Subcutaneous abdominal adipose tissue (tissue), 5 donors: ENCODE data around the gene MBD4.

Experiments
- H3K27ac ChIP-seq: one replicate; pipeline ENCODE4 v1.7.0; 2013; ENCODE audit warnings: low read depth, mild to moderate bottlenecking, inconsistent platforms, low read length, moderate library complexity
- H3K27me3 ChIP-seq, 5 donors: one replicate each; pipeline ENCODE4 v1.7.0; 2013; ENCODE audit warnings: low read length in 5 of 5, inconsistent platforms in 1 of 5; ENCODE audit not compliant: control insufficient read depth in 5 of 5, insufficient read depth in 4 of 5
- H3K36me3 ChIP-seq, 5 donors: one replicate each; pipeline ENCODE4 v1.7.0; 2013; ENCODE audit warnings: low read length in 5 of 5; ENCODE audit not compliant: control insufficient read depth in 5 of 5, insufficient read depth in 5 of 5
- H3K4me1 ChIP-seq, 5 donors: one replicate each; pipeline ENCODE4 v1.7.0; 2013; ENCODE audit warnings: low read length in 5 of 5, mild to moderate bottlenecking in 3 of 5, moderate library complexity in 1 of 5; ENCODE audit not compliant: control insufficient read depth in 5 of 5, insufficient read depth in 5 of 5
- H3K4me3 ChIP-seq, 5 donors: one replicate each; pipeline ENCODE4 v1.7.0; 2013; ENCODE audit warnings: low read length in 5 of 5, low read depth in 1 of 5
- H3K9ac ChIP-seq, 5 donors: one replicate each; pipeline ENCODE4 v1.7.0; 2013; ENCODE audit warnings: low read length in 5 of 5, mild to moderate bottlenecking in 4 of 5, moderate library complexity in 3 of 5
- H3K9me3 ChIP-seq, 5 donors: one replicate each; pipeline ENCODE4 v1.7.0; 2013; ENCODE audit warnings: low read length in 5 of 5; ENCODE audit not compliant: control insufficient read depth in 5 of 5
- donor health status: healthy.
- donor health status: healthy.
- donor health status: healthy.
- donor health status: healthy.
- donor health status: healthy.

MBD4 gene

DNA sequence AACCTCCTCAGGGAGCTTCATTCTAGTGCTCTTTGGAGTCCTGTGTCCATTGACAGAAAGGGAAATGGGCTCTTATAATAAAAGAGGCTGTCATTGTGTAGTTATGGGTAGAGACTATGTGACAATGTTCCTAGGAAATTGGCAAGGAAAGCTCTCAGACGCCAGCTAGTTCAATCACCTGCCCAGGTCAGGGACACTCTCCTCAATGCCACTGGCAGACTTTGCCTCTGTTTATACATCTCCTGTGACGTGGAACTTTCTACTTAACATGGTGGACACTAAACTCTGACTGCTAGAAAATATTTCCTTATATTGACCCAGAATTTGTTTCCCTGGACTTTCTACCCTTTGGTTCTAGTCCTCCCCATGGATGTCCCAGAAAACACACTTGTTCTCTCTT, 14.1 kb downstream of the MBD4 start:
- peaks cover 0 to 11% (median 0%) of the 10 kb centered on the region in 5 donors for H3K36me3 ChIP-seq
- H3K27me3 ChIP-seq: no peaks in the 10 kb centered on the region
- peaks cover 0 to 19% (median 14%) of the 10 kb centered on the region in 5 donors for H3K4me1 ChIP-seq
- H3K9ac ChIP-seq: no peak overlapping the region
- H3K27ac ChIP-seq: no peak overlapping the region
- H3K4me3 ChIP-seq: no peak overlapping the region
- no peaks in the 10 kb centered on the region for H3K9me3 ChIP-seq

DNA sequence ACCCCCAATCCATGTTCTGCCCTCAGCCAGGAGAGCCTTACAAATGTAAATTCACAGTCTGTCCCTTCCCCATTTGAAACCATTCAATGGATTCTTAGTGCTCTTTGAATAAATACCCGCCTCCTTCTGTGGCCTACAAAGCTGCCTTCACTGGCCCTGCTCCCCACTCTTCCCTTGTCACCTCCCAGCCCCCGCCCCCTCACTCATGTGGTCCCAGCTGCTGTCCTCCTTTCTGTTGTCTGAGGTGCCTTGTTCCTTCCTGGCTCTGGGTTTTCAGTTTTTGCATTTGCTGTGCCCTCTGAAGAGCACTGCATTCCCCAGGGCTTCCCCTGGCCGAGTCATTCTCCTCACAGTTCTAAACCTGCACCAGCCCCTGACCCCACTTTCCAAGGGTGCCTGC, 14.5 kb downstream of the MBD4 start:
- no peak overlapping the region for H3K4me3 ChIP-seq
- no peaks in the 10 kb centered on the region for H3K9me3 ChIP-seq
- no peak overlapping the region for H3K27ac ChIP-seq
- H3K9ac ChIP-seq: no peak overlapping the region
- H3K4me1 ChIP-seq: peaks cover 0 to 19% (median 14%) of the 10 kb centered on the region in 5 donors
- peaks cover 0 to 6% (median 0%) of the 10 kb centered on the region in 5 donors for H3K36me3 ChIP-seq
- no peaks in the 10 kb centered on the region for H3K27me3 ChIP-seq

DNA sequence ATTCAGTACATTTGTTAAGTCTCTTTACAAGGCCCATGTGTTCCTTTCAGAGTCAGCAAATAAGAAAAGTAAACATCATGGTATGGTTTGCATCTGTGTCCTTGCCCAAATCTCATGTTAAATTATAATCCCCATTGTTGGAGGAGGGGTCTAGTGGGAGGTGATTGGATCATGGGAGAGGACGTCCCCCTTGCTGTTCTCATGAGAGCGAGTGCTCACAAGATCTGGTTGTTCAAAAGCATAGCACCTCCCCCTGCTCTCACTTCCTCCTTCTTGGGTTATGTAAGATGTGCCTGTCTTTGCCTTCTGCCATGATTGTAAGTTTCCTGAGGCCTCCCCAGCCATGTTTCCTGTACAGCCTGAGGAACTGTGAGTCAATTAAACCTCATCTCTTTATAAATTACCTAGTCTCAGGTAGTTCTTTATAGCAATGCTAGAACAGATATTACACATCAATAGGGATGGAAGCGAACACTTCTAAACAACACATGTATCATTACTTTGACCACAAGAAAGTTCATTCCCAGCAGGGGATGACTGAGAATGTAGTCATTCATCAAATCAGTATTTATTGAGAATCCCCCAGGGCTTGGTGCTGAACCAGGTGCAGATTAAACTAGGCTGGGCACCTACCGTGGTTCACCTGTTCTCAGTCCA, 15.4 kb downstream of the MBD4 start:
- no peaks in the 10 kb centered on the region for H3K9me3 ChIP-seq
- H3K27ac ChIP-seq: no peak overlapping the region
- peaks cover 0 to 19% (median 14%) of the 10 kb centered on the region in 5 donors for H3K4me1 ChIP-seq
- H3K27me3 ChIP-seq: no peaks in the 10 kb centered on the region
- no peaks in the 10 kb centered on the region for H3K36me3 ChIP-seq
- no peak overlapping the region for H3K4me3 ChIP-seq
- H3K9ac ChIP-seq: no peak overlapping the region

DNA sequence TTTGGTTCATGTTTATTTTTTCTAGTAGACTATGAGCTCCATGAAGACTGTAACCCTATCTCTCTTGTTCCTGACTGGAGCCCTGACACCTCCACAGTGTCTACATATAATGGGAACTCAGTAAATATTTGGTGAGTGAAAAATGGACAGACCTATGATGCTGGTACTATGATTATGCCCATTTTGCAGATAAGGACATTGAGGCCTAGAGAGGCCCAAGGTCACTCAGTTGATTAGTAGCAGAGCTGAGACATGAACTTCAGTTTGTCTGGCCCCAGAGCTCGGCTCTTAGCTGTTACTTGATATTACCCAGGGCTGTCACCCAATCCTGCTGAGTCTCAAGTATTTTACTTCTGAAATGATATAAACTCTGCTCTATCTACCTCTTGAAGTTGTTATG, 16.9 kb downstream of the MBD4 start:
- Histone ChIP-seq H3K27me3 (no peaks in the 10 kb centered on the region), H3K9ac (no peak overlapping the region), H3K27ac (no peak overlapping the region), H3K4me3 (no peak overlapping the region), H3K9me3 (no peaks in the 10 kb centered on the region), H3K36me3 (no peaks in the 10 kb centered on the region), H3K4me1 (peaks cover 0 to 18% (median 13%) of the 10 kb centered on the region in 5 donors)

DNA sequence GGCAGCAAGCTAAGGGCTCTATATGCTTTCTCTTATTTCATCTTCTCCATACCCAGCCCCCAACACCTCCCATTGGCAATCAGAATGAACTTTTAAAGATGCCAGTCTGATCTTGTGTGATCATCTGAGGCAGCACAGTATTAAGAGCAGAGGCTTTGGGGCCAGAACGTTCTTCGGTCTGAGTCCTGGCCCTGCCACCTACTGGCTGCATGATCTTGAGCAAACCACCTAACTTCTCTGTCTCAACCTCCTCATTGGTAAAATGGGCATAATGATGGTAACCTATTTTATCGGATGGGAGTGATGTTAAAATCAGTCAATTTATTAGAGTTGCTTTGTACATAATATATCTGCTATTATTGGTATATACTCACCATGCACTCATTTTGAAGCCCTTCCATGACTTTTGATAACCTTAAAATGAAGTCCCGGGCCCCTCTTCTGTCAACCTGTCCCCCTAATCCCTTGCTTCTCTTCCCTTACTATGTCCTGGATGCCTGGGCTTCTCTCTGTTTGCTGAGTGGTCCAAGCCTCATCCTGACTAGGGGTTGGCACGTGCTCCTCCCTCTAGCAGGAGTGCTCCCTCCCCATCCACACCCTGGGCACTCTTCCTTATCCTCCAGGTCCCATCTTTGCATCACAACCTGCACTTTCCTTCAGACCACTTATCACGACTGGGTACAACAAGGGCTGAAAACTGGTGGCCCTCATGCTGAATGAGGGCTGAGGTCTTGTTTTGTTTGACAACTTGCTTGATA, 17.6 kb downstream of the MBD4 start:
- no peak overlapping the region for H3K9ac ChIP-seq
- no peaks in the 10 kb centered on the region for H3K27me3 ChIP-seq
- H3K9me3 ChIP-seq: no peaks in the 10 kb centered on the region
- H3K4me1 ChIP-seq: peaks cover 0 to 18% (median 16%) of the 10 kb centered on the region in 5 donors
- H3K36me3 ChIP-seq: no peaks in the 10 kb centered on the region
- no peak overlapping the region for H3K4me3 ChIP-seq
- H3K27ac ChIP-seq: no peak overlapping the region

DNA sequence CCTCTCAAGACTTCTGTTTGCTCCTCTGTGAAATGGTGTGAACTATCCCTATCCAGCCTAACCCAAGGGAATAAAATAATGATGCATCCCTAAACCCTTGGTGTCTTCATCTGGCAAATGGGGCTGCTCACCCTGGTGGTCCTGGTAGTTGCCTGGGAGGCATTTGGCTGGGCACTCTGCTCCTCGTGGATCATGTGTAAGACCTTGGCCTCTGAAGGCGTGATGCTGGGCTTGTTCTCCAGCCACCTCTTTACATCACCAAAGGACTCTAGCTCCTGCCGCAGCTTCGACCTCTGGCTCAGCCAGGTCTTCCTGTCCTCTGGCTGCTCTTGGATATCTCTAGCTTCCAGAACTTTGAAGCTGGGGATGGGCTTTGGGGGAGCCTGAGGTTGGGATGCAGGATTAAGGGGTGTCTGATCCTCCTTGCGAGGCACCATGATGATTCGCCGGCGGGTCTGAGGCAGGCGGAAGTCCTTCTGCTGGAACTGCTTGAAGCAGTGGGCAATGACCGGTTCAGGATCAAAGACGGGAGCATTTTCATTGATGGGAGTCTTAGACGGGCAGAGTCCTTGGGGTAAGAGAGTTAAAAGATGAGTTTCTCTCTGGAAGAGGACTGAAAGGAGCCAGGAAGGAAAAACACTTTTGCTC, 18.4 kb downstream of the MBD4 start:
- no peaks in the 10 kb centered on the region for H3K27me3 ChIP-seq
- H3K4me3 ChIP-seq: no peak overlapping the region
- no peaks in the 10 kb centered on the region for H3K36me3 ChIP-seq
- no peaks in the 10 kb centered on the region for H3K9me3 ChIP-seq
- peaks cover 0 to 18% (median 16%) of the 10 kb centered on the region in 5 donors for H3K4me1 ChIP-seq
- no peak overlapping the region for H3K27ac ChIP-seq
- H3K9ac ChIP-seq: no peak overlapping the region

DNA sequence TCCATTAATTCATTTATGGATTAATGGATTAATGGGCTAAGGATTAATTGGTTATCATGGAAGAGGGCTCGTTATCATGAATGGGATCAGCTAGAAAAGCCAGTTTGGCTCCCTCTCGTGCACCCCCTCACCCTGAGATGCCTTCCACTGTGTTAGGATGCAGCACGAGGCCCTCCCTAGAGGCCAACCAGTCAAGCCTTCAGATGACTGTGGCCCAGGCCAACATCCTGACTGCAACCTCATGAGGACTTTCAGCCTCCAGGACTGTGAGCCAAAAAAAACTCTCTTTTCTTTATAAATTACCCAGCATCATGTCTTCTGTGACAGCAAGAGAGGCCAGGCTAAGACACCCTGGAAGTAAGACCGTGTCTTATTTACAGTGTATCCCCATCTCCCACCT, 20.3 kb downstream of the MBD4 start:
- Histone ChIP-seq H3K27me3 (no peaks in the 10 kb centered on the region), H3K4me3 (no peak overlapping the region), H3K4me1 (peaks cover 0 to 18% (median 16%) of the 10 kb centered on the region in 5 donors), H3K27ac (no peak overlapping the region), H3K9me3 (no peaks in the 10 kb centered on the region), H3K36me3 (no peaks in the 10 kb centered on the region), H3K9ac (no peak overlapping the region)

DNA sequence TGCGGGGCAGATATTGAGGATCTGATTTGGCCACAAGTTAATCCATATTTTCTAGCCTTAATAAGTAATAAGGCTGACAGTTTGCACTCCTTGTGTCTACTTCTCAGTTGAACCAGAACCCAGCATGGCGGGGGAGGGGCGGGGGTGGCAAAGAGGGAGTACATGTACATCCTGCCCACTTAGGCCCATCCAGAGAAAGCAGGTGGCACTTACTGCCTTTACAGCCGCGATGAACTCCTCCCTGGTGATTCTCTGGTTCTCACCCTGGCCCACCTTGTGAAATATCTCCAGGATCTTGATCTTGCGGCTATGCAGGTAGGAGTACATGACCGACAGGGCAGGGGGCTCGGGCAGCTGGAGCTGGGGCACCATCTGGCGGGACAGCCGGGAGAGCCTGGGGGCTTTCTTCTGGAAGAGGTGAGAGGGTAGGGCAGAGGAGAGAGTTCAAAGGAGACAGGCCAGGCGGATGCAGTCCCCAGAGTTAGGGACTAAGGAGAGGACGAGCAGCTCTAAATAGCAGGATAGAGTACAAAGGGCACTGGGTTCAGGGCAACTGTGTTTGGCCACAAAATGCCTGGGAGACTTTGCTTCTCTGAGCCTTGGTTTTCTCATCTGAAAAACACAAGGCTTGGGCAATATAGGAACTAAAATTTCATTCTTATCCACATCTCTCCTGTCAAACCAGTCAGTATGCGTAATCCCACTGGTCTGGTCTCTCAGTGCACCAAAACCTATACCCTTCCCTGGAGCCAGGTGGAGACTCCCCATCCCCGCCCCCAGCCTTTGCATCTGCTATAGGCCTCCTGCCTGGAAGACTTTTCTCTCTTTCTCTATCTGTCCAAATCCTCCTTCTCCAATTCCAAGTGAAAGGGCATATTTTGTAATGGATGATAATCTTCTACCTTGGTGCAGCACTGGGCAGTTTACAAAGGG, 21.4 kb downstream of the MBD4 start:
- H3K36me3 ChIP-seq: no peaks in the 10 kb centered on the region
- peak overlapping the region; percentile 14 for H3K27ac ChIP-seq
- peaks cover 0 to 18% (median 16%) of the 10 kb centered on the region in 5 donors for H3K4me1 ChIP-seq
- H3K9ac ChIP-seq: no peak overlapping the region
- peak overlapping the region in 1 of 5 donors; percentile 3 for H3K4me3 ChIP-seq
- H3K9me3 ChIP-seq: no peaks in the 10 kb centered on the region
- no peaks in the 10 kb centered on the region for H3K27me3 ChIP-seq

DNA sequence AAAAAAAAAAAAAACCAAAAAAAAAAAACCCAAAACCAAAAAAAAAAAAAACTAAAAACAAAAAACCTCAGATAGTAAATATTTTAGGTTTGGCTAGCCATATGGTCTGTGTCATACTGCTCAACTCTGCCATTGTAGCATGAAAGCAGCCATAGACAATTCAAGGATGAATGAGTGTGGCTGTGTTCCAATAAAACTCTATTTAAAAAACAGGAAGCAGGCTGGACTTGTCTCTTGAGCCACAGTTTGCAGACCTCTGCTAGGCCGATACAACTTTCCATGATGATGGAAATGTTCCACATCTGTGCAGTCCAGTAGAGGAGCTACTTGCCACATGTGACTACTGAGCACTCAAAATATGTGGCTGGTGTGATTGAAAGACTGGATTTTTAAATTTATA, 22.4 kb downstream of the MBD4 start:
- H3K27ac ChIP-seq: no peak overlapping the region
- no peaks in the 10 kb centered on the region for H3K27me3 ChIP-seq
- no peaks in the 10 kb centered on the region for H3K9me3 ChIP-seq

More for the DNA sequence above, 22.4 kb downstream of the MBD4 start:
- H3K9ac ChIP-seq: no peak overlapping the region
- H3K4me3 ChIP-seq: no peak overlapping the region
- peaks cover 0 to 19% (median 17%) of the 10 kb centered on the region in 5 donors for H3K4me1 ChIP-seq
- H3K36me3 ChIP-seq: no peaks in the 10 kb centered on the region
